HEK293T (cell line): ENCODE data around the gene CCDC149.

ENCODE experiments used
- ARNT ChIP-seq: fragments of 450-650 bp; IDR thresholded peaks from 2 replicates; pipeline ENCODE4 v1.6.1; 2017; ENCODE audit warnings: mild to moderate bottlenecking
- CTBP1 ChIP-seq: fragments of 450-650 bp; IDR thresholded peaks from 2 replicates; pipeline ENCODE4 v1.6.1; 2016; ENCODE audit warnings: borderline replicate concordance
- ELF4 ChIP-seq: fragments of 450-650 bp; IDR thresholded peaks from 2 replicates; pipeline ENCODE4 v1.6.1; 2017; ENCODE audit warnings: antibody characterized with exemption
- FOXA1 ChIP-seq: fragments of 450-650 bp; IDR thresholded peaks from 2 replicates; pipeline ENCODE4 v1.6.1; 2016; ENCODE audit warnings: mild to moderate bottlenecking
- FOXM1 ChIP-seq: fragments of 450-650 bp; IDR thresholded peaks from 2 replicates; pipeline ENCODE4 v1.6.1; 2017; ENCODE audit warnings: mild to moderate bottlenecking, borderline replicate concordance
- HDGF ChIP-seq: fragments of 450-650 bp; IDR thresholded peaks from 2 replicates; pipeline ENCODE4 v1.6.1; 2017; ENCODE audit warnings: antibody characterized with exemption, borderline replicate concordance
- NFRKB ChIP-seq: fragments of 450-650 bp; IDR thresholded peaks from 2 replicates; pipeline ENCODE4 v1.6.1; 2016; ENCODE audit warnings: mild to moderate bottlenecking, moderate library complexity
- SUZ12 ChIP-seq: fragments of 450-650 bp; IDR thresholded peaks from 2 replicates; pipeline ENCODE4 v1.6.1; 2016; ENCODE audit warnings: mild to moderate bottlenecking
- TARDBP ChIP-seq: fragments of 450-650 bp; IDR thresholded peaks from 2 replicates; pipeline ENCODE4 v1.6.1; 2016
- ZNF384 ChIP-seq: fragments of 450-650 bp; IDR thresholded peaks from 2 replicates; pipeline ENCODE4 v1.6.1; 2016
- TF ChIP-seq, protein P1 (sequence below): fragments of 450-650 bp; IDR thresholded peaks from 2 replicates; pipeline ENCODE4 v1.6.1; 2016

DNA sequence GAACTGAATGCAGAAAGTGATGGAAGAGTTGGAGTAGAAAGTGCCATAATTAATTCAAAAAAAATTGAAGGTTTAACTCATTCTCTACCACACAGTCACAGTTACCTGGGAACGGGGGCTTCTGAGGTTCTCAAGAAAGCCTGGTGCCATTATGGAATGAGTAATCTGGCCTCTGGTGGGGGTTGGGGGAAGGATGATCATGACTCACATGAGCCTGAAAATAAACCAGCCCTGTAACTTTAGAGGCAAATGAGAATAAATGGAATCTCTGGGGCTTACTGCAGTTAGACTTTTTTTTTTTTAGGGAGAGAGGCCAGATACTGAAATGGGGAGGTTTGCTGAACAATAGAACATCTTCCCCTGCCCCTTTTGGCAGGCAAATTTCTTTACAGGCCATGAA, 62.2 kb downstream of the CCDC149 start:
- TF ChIP-seq CTBP1 (no peak), NFRKB (no peak), ELF4 (no peak), SUZ12 (no peak), FOXA1 (no peak), FOXM1 (no peak), ARNT (no peak), ZNF384 (no peak), TARDBP (no peak), HDGF (no peak)
- TF ChIP-seq, protein P1, sequence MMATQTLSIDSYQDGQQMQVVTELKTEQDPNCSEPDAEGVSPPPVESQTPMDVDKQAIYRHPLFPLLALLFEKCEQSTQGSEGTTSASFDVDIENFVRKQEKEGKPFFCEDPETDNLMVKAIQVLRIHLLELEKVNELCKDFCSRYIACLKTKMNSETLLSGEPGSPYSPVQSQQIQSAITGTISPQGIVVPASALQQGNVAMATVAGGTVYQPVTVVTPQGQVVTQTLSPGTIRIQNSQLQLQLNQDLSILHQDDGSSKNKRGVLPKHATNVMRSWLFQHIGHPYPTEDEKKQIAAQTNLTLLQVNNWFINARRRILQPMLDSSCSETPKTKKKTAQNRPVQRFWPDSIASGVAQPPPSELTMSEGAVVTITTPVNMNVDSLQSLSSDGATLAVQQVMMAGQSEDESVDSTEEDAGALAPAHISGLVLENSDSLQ = no peak
